Testis (tissue), 2 donors: ENCODE measurements around the gene GRM8.

Experiments used
- CTCF ChIP-seq, 3 experiments: fragments of 450-650 bp in 2 of 3; fragments of 200-600 bp in 1 of 3; sonication (generic) in 1 of 3; IDR thresholded peaks; one replicate each; pipeline ENCODE4 v1.5.1; 2016 to 2019; ENCODE audit warnings: antibody characterized with exemption in 3 of 3, mild to moderate bottlenecking in 2 of 3, moderate library complexity in 1 of 3
- POLR2A ChIP-seq: fragments of 450-650 bp; IDR thresholded peaks from one replicate; pipeline ENCODE4 v1.6.1; 2017; ENCODE audit warnings: antibody characterized with exemption, mild to moderate bottlenecking, moderate library complexity

- no peak for TF ChIP-seq POLR2A
- TF ChIP-seq CTCF (IDR thresholded peaks at IDR 0.05): no peak
Observed at GRCh38 chr7:127251465-127252376, 1.0 kb downstream of the GRM8 start.
